ACHN (cell line): ENCODE results near the gene SERPIND1.
"Not testable (repeated sequence)": the region's sequence is repeated elsewhere in the genome, so short reads cannot be mapped to it uniquely, and the experiment has no call there.

Experiments used
- DNase-seq: peaks from one replicate; pipeline ENCODE4 v3.0.0-alpha.2; 2015
- in situ Hi-C: cut with HindIII; loops from 2 replicates; pipeline ENCODE4 v1.10.0; 2017; ENCODE audit warnings: low sequenced_read_pairs, low pct_ligation_motif_present, low pct_unique_long_range_greater_than_20kb

The SERPIND1 gene

GRCh38 chr22:20765938-20766337 lies 8.0 kb upstream of the SERPIND1 start:
- DNase-seq, result no peak
- in situ Hi-C loops, result no loop called here

DNA sequence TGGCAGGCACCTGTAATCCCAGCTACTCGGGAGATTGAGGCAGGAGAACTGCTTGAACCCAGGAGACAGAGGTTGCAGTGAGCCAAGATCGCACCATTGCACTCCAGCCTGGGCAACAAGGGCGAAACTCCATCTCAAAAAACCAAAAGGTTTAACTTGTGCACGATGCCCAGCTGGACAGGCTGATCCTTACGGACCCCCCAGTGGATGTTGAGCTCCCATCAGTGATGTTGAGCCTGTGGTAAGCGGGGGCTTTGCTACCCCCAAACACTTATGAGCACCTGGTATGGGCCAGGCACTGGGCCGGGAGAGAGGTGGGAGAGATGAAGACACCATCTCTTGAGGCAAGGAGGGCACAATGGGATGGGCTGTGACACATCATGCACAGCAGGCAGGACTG lies 7.4 kb upstream of the SERPIND1 start:
- in situ Hi-C loops, result no loop called here
- no peak for DNase-seq

- in situ Hi-C loops, DNase-seq: not testable (repeated sequence)
These were observed 4.5 kb upstream of the SERPIND1 start for GRCh38 chr22:20769496-20769826.

GRCh38 chr22:20771918-20772625 lies 1.8 kb upstream of the SERPIND1 start:
- no peak for DNase-seq
- in situ Hi-C loops, result no loop called here

DNA sequence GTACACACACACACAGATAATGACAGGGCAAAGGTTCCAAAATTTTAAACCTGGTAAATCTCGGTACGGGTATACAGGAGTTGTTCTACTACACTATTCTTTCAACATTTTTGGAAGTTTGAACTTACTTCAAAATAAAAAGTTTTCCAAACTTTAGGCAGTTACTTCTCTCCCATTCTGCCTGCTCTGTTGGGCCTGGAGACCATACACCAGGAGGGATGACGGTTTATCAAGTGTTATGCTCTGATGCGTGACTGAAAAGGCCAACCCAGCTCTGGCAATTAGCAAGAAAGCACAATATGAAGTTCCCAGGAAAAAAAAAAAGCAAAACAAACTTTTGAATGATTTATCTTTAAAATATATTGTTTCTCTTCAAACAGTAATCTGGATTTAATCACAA lies 969 bp downstream of the SERPIND1 start:
- DNase-seq, result no peak
- in situ Hi-C loops, result no loop called here

DNA sequence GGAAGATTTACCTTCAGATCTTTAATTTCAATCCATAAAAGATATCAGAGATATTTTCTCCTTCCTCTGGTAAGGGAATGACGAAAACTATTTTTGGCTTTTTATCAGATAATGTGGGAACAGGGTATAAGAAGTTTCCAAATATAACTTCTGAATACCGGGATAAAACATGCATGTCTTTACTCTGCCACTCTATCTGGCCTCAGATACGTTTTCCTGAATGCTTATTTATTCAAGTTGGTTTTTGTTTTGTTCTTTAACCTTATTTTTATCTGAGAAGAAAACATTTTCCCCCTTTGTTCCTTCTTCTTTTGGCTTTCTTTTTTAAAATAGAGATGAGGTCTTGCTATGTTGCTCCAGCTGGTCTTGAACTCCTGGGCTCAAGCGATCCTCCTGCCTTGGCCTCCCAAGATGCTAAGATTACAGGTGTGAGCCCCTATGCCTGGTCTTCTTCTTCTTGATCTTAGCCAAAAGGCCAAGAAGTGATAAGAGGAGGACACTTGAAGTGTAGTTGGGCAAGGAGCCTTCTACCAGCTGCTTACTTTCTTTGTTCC lies 1.5 kb downstream of the SERPIND1 start:
- in situ Hi-C loops, result no loop called here
- no peak for DNase-seq

DNA sequence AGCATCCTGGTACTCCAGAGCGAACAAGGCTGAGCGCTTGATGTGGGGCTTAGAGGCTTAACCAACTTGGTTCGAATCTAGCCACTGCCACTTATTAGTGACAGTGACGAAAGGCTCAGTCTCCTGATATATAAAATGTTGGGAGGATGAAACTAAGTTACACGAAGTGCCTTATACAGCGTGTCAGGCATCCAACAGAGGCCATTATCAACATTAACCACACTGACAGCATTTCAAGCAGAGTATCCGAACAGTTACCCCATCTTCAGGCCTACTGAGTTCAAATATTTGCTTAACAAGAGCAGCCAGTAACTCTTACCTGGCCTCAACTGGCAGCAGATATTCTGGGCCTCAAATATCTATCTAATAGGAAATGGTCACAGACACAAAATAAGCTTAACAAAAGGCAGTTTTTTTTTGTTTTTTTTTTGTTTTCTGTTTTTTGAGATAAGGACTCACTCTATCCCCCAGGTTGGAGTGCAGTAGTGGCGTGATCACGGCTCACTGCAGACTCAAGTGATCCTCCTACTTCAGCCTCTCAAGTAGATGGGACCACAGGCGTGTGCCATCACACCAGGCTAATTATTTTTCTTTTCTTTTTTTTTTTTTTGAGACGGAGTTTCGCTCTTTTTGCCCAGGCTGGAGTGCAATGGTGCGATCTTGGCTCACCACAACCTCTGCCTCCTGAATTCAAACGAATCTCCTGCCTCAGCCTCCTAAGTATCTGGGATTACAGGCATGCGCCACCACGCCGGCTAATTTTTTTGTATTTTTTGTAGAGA lies 2.9 kb downstream of the SERPIND1 start:
- DNase-seq, result no peak
- in situ Hi-C loops, result no loop called here

- no peak for DNase-seq
- in situ Hi-C loops, result no loop called here
These were observed 3.7 kb downstream of the SERPIND1 start for GRCh38 chr22:20777420-20778177.

DNA sequence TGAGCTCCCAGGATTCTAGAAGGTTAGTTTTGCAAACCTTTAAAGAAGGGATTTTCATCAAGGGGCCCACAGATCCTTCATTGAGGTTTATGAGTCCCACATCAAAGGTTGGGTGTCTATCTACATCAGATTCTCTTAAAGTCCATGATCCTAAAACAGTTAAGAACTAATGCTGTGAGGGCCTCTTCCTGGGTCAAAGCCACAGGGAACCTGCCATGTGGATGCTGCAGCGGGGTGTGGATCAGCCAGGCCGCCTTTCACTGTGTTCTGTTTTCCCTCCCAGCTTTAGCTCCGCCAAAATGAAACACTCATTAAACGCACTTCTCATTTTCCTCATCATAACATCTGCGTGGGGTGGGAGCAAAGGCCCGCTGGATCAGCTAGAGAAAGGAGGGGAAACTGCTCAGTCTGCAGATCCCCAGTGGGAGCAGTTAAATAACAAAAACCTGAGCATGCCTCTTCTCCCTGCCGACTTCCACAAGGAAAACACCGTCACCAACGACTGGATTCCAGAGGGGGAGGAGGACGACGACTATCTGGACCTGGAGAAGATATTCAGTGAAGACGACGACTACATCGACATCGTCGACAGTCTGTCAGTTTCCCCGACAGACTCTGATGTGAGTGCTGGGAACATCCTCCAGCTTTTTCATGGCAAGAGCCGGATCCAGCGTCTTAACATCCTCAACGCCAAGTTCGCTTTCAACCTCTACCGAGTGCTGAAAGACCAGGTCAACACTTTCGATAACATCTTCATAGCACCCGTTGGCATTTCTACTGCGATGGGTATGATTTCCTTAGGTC lies 5.3 kb downstream of the SERPIND1 start:
- in situ Hi-C loops, result no loop called here

GRCh38 chr22:20779818-20780158 lies 5.9 kb downstream of the SERPIND1 start:
- DNase-seq, result no peak
- in situ Hi-C loops, result no loop called here

More for the DNA sequence above, 5.3 kb downstream of the SERPIND1 start:
- DNase-seq, result no peak

- no peak for DNase-seq
- in situ Hi-C loops, result no loop called here
These were observed 7.5 kb downstream of the SERPIND1 start for GRCh38 chr22:20781272-20781990.

DNA sequence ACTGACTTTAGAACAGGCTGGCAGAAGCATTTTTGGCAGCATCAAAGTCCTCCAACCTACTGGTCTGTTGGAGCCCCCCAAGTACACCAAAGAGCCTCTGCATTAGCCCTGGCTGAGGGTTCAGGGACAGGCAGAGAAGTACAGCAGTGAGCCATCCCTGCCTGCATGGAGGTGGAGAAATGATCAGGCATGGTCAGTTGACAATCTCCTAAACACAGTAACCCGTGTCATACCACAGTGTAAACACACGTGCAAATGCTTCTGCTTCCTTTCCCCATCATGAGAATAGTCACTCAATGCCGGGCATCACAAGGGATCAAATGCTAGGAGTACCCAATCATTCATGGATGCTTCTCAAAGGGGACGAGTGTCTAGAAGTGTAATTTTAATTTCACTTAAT lies 8.2 kb downstream of the SERPIND1 start:
- in situ Hi-C loops, result no loop called here
- no peak for DNase-seq

- DNase-seq, result no peak
- in situ Hi-C loops, result no loop called here
These were observed 8.8 kb downstream of the SERPIND1 start for GRCh38 chr22:20782596-20783299.

DNA sequence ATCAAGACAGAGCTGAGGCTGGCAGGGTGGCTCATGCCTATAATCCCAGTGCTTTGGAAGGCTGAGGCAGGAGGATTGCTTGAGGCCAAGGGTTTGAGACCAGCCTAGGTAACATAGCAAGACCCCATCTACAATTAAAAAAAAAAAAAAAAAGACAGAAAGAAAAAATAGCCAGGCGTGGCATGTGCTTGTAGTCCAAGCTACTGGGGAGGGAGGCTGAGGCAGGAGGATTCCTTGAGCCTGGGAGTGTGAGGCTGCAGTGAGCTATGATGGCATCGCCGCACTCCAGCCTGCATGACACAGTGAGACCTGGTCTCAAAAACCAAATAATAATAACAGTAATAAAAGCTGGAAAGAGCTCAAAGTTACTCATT lies 9.4 kb downstream of the SERPIND1 start:
- in situ Hi-C loops, result no loop called here
- no peak for DNase-seq

GRCh38 chr22:20783844-20784723 lies 10.2 kb downstream of the SERPIND1 start:
- in situ Hi-C loops, result no loop called here
- DNase-seq, result peak; percentile 56

- in situ Hi-C loops, result no loop called here
- no peak for DNase-seq
These were observed 11.5 kb downstream of the SERPIND1 start for GRCh38 chr22:20785415-20785814.

GRCh38 chr22:20786048-20786447 lies 12.1 kb downstream of the SERPIND1 start:
- in situ Hi-C loops, result no loop called here
- DNase-seq, result no peak
